RWPE2 (cell line): ENCODE measurements around the gene MTO1.
A peak's percentile ranks its signal among the peaks of the same experiment; 100 is the strongest.

Experiments used
- ATAC-seq: fragments of 200-7000 bp; cut with Tn5 transposase; 3 replicates; pipeline ENCODE4 v1.9.1; 2021; ENCODE audit warnings: low read depth
- DNase-seq: peaks from one replicate; pipeline ENCODE4 v3.0.0-alpha.2; 2020; ENCODE audit warnings: low spot score
- H3K27ac ChIP-seq: fragments of 450-650 bp; 2 replicates; pipeline ENCODE4 v1.5.1; 2017; ENCODE audit warnings: mild to moderate bottlenecking; ENCODE audit not compliant: poor library complexity, severe bottlenecking
- H3K27me3 ChIP-seq: fragments of 250-450 bp; sonication (Bioruptor Pico); 2 replicates; pipeline ENCODE4 v1.5.1; 2021; ENCODE audit warnings: mild to moderate bottlenecking, moderate library complexity; ENCODE audit not compliant: insufficient read depth, poor library complexity, severe bottlenecking
- H3K36me3 ChIP-seq: fragments of 250-450 bp; sonication (Bioruptor Pico); 2 replicates; pipeline ENCODE4 v1.5.1; 2020; ENCODE audit warnings: low read depth, mild to moderate bottlenecking, moderate library complexity
- H3K4me1 ChIP-seq: fragments of 250-450 bp; sonication (Bioruptor Pico); 2 replicates; pipeline ENCODE4 v1.5.1; 2021; ENCODE audit warnings: mild to moderate bottlenecking, moderate library complexity; ENCODE audit not compliant: insufficient read depth, poor library complexity, severe bottlenecking
- H3K4me3 ChIP-seq: fragments of 250-450 bp; sonication (Bioruptor Pico); 2 replicates; pipeline ENCODE4 v1.5.1; 2021; ENCODE audit warnings: mild to moderate bottlenecking, moderate library complexity; ENCODE audit not compliant: severe bottlenecking
- H3K9me3 ChIP-seq: fragments of 250-450 bp; sonication (Bioruptor Pico); 2 replicates; pipeline ENCODE4 v1.5.1; 2021; ENCODE audit warnings: mild to moderate bottlenecking, moderate library complexity; ENCODE audit not compliant: severe bottlenecking
- CTCF ChIP-seq: fragments of 450-650 bp; IDR thresholded peaks from one replicate; pipeline ENCODE4 v1.5.1; 2017; ENCODE audit warnings: mild to moderate bottlenecking, moderate library complexity; ENCODE audit not compliant: poor library complexity, severe bottlenecking

MTO1 gene

DNA sequence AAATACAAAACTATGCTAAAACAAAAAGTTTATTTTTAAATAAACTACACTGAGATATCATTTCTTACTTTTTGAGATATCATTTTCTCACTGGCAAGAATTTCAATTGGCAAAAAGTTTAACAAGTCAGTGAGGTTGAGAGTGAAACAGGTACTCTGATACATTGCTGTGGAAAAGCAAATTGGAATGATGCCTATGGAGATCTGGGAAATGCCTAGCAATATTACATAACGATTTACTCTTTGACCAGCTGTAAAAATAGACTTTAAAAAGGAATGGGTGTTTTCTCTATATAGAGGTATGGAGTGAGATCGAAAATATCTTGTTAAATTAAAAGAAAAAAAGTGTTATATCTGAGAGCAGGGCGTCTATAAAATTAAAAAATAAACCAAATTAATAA is 26.3 kb upstream of the MTO1 start:
- no peaks in the 10 kb centered on the region for H3K27me3 ChIP-seq
- peaks cover 92% of the 10 kb centered on the region for H3K36me3 ChIP-seq
- H3K27ac ChIP-seq, result no peak overlapping the region
- no peak overlapping the region for H3K4me3 ChIP-seq
- H3K9me3 ChIP-seq, result no peaks in the 10 kb centered on the region
- ATAC-seq (no peak), DNase-seq (no peak)
- no peaks in the 10 kb centered on the region for H3K4me1 ChIP-seq
- TF ChIP-seq CTCF, result no peak

GRCh38 chr6:73443555-73443954 is 18.0 kb upstream of the MTO1 start:
- no peaks in the 10 kb centered on the region for H3K9me3 ChIP-seq
- ATAC-seq (no peak), DNase-seq (no peak)
- no peak overlapping the region for H3K4me3 ChIP-seq
- no peak for TF ChIP-seq CTCF
- no peaks in the 10 kb centered on the region for H3K27me3 ChIP-seq
- H3K27ac ChIP-seq, result no peak overlapping the region
- H3K36me3 ChIP-seq, result peaks cover 71% of the 10 kb centered on the region
- no peaks in the 10 kb centered on the region for H3K4me1 ChIP-seq

- ATAC-seq (peak; percentile 54), DNase-seq (peak; percentile 54)
- TF ChIP-seq CTCF, result peak; percentile 3
- peaks cover 27% of the 10 kb centered on the region for H3K4me1 ChIP-seq
- H3K27me3 ChIP-seq, result no peaks in the 10 kb centered on the region
- no peaks in the 10 kb centered on the region for H3K9me3 ChIP-seq
- peak overlapping the region; percentile 50 for H3K4me3 ChIP-seq
- H3K36me3 ChIP-seq, result peaks cover 32% of the 10 kb centered on the region
- H3K27ac ChIP-seq, result peak overlapping the region; percentile 74
Measured at GRCh38 chr6:73451223-73452106, 10.1 kb upstream of the MTO1 start.

GRCh38 chr6:73452107-73452461 is 9.5 kb upstream of the MTO1 start, which contains the start of gene CGAS:
Gene CGAS, minus strand, starts transcription at chr6:73452297. Its CDS starts 116 bp downstream, at chr6:73452181.
- H3K4me3 ChIP-seq, result peak within 1 kb of the TSS; percentile 50
- peak; percentile 61 for ATAC-seq
- TF ChIP-seq CTCF, result no peak
- H3K4me1 ChIP-seq, result peaks cover 27% of the 10 kb centered on the region
- H3K9me3 ChIP-seq, result no peaks in the 10 kb centered on the region
- H3K36me3 ChIP-seq, result peaks cover 27% of the 10 kb centered on the region
- H3K27ac ChIP-seq, result peak within 1 kb of the TSS; percentile 74
- DNase-seq, result peak; percentile 66
- H3K27me3 ChIP-seq, result no peaks in the 10 kb centered on the region
